NCI-H226 (cell line): ENCODE data around the gene PLCXD3.
"Not testable (repeated sequence)": the region's sequence is repeated elsewhere in the genome, so short reads cannot be mapped to it uniquely, and the experiment has no call there.

ENCODE experiments used
- DNase-seq: peaks from one replicate; pipeline ENCODE4 v3.0.0-alpha.2; 2015

PLCXD3 gene

GRCh38 chr5:41482715-41483114 is 27.7 kb downstream of the PLCXD3 start:
- DNase-seq: no peak

- DNase-seq: no peak
Measured at GRCh38 chr5:41482173-41482572, 28.2 kb downstream of the PLCXD3 start.

DNA sequence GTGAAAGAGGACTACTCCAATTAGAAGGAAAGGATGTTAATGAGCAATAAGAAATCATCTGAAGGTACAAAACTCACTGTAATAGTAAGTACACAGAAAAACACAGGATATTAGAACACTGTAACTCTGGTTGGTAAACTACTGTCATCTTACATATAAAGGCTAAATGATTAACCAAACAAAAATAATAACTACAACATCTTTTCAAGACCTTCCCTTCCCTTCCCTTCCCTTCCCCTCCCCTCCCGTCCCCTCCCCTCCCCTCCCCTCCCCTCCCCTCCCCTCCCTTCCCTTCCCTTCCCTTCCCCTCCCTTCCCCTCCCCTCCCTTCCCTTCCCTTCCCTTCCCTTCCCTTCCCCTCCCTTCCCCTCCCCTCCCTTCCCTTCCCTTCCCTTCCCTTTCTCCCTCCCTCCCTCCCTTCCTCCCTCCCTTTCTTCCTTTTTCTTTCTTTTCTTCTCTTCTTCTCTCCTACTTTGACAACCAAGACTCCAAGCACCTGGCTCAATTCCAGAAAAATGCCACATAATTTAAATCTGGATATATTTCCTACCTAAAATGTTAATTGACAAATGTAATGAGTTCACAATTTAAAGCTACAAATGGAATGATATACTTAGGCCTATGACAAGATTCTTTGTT is 38.7 kb downstream of the PLCXD3 start:
- not testable (repeated sequence) for DNase-seq

GRCh38 chr5:41465493-41466171 is 44.8 kb downstream of the PLCXD3 start:
- DNase-seq: no peak

DNA sequence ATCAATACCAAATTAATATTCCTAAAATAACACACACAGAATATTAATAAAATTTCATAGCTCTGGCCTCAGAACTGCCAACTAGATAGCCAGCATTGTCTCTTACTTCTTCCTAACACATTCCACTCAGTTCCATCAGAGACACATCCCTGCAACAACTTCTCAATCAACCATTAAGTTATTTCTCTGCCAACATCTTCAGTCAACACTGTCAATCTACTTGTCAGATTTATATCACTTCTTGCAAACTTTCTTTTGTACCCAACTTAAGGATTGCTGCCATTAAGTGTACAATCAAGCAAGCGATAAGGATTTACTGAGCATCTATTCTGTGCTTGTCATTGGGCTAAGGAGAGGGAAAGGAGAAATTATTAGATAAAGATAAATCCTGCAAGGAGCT is 50.8 kb downstream of the PLCXD3 start:
- DNase-seq: no peak

DNA sequence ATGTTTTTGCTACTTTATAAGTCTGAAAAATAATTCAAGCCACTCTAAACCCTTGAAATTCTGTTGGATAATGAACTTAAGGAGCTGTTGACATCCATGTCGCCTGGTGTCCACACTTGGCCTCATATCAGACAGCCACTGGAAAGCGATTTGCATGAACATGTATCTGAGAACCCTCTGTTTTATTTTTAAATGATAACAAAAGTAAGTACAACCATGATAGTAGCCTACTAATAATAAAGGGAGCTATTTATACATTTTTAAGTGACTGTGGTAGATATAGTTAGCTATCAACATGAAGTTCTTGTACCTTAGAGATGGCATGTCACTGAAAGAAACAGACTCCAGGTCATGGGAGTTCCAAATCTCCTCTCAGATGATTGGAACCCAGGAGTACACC is 53.3 kb downstream of the PLCXD3 start:
- no peak for DNase-seq

DNA sequence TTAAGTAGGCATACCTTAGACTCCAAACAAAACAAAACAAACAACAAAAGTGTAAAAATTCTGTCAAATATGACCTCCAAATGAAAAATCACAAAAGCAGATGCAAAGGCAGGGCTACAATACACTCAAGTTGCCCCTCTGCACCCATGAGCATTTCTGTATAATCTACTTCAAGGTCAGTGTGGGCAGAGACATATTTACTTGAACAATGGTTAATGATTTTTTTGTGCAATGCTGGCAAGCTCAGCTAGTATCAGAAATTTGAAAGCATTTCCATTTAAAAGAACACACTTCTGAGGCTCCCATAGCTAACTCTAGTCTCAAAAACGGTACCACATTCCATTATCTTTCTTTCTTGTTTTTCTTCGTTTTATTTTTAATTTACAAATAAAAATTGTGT is 57.9 kb downstream of the PLCXD3 start:
- DNase-seq: no peak

DNA sequence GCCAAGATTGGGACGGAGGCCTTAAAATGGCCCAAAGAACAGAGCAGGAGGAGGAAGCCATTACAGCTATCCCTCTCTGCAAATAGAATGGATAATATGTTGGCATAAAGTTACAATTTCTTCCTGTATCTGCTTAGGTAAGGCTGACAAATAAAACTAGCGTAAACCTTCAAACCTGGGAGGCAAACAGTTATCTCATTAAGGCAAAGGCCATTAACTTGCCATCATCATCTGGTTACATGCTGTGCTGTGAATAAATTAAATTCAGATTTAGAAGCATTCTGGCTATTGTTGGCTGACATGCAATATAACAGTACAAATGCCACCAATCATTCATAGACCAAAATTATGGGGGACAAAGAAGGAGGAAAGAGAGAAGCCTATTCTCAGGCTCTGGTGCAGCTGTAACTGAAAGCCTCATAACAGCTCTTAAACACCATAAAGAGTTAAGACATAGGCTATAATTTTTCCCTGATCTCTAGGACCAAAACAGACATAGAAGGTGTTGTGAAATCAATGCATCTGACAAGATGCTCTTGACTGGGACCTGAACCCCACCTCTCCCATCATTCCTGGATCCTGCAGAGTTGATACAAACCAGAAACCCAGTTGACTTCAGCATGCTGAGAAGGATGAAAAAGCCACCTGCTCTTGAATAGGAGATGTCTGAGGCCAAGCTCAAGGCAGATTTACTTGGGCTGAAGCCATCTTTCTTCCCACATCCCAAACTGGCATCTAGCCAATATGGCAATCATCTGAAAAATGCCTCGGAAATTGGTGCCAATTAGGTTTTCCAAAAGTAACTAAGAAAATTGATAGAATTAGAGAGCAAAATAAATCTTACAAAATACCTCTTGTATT is 62.5 kb downstream of the PLCXD3 start:
- DNase-seq: no peak

DNA sequence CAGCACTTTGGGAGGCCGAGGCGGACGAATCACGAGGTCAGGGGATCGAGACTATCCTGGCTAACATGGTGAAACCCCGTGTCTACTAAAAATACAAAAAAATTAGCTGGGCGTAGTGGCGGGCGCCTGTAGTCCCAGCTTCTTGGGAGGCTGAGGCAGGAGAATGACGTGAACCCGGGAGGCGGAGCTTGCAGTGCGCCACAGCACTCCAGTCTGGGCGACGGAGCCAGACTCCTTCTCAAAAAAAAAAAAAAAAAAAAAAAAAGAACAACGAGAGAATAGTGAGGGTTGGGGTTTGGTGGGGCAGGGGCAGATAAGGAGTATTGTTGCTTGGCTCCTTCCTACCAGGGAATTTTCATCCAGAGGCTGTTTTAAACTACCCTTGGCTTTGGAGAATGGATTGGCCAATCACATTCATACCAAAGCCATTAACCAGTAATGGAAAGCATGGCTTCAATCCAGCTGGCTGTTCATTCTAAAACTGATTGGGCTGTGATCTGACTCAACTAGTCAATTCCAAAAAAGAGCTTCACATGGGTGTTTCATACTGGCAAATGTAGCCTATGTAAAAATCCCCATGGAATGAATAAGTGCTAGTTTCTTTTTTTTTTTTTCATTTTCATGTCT is 64.4 kb downstream of the PLCXD3 start:
- DNase-seq: no peak

DNA sequence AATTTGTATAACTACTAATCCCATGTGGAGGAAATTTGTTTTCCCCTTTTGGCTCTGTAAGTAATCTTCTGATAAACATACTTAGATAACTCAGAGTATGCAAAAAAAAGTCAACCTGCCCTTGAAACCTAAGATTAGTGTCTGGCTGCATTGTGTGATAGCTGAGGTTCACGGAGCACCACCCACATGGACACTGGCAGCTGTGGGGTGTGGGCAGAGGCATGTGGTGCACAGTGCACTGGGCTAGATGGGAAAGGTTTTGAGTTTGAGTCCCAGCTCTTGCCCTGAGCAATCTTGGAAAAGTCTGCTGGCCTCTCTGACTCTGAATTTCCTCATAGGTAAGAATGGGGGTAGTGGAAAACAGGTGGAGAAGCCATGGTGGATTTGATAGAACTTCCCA is 75.1 kb downstream of the PLCXD3 start:
- DNase-seq: no peak

- no peak for DNase-seq
Measured at GRCh38 chr5:41433552-41434181, 76.7 kb downstream of the PLCXD3 start.

GRCh38 chr5:41432481-41433253 is 77.7 kb downstream of the PLCXD3 start:
- DNase-seq: no peak

DNA sequence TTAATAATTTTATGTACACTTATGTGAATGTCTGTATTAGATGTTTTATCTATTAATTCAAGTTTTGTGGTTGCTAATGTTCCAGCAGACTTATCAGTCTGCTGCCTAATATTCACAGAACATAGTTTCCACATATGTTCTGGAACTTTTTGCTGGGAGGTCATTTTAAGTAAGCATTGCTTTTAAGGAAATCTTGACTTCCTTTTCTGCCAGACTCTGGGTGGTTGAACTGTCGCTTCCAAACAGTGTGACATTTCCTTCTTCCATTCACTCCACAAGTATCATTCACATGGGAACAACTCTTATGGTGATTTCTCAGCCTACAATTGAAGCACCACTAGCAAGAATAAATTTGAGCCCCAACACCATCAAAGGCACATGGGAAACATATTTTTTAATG is 82.9 kb downstream of the PLCXD3 start:
- no peak for DNase-seq

GRCh38 chr5:41425736-41426135 is 84.7 kb downstream of the PLCXD3 start:
- no peak for DNase-seq

DNA sequence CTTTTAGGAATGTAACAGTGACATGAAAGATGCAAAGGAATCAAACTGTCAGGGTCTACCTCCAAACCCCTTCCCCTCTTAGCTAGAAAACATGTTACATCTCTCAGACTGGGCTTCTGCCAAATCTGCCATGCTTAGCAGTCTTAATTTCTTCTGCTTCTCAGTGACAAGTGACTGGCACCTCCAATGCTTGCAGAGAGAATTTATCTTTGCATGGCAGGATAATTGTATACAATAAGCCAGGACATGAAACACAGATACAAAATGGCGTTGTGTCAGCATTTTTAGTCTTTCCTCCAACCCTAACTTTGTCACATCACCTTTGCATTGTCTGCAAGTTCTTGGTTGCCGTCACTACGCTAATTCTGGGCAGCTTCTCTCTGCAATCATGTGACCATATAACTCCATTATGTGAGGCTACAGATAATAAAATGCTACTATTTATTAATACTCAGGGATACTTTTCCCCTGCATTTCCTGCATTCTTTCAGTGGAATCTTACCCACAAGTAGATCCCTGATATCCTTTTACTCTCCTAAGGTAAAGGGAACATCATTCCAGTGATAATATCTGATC is 89.8 kb downstream of the PLCXD3 start:
- no peak for DNase-seq

- DNase-seq: peak; percentile 18
Measured at GRCh38 chr5:41418220-41419031, 92.0 kb downstream of the PLCXD3 start.

DNA sequence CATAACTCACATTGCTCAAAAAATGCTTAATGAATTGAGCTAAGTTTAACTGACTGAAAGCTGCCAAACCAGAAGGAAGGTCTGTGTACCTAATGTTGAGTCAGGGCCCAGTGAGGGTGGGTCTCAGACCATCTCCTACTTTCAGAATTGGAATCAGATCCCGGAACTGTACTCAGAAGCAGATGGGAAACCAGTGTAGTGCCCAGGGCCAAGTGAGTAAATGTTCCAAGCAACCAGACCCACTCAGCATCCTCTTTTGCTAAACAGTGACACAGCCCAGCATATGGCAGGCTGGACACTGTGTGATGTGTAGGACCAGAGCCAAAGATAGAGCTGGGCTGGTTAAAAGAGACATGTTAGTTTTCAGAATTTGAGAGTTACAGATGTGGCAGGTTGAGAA is 94.1 kb downstream of the PLCXD3 start:
- no peak for DNase-seq

DNA sequence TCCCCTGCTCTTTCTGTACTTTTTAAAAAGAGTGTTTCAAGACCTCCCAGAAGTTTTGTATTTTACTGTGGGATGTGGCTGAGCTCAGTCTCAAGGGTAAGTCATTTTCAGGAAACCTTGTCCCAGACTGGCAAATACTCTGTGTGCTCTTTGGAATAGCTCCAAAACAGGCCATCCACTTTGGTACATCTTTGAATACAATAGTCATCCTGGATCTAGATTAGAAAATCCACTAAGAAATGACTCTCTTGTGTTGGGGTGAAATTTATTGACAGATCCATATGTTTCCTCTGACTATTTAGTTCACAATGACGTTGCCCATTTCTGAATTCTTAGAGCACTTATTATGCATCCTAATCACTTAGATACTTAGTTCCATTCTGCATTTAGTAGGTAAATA is 95.2 kb downstream of the PLCXD3 start:
- peak; percentile 27 for DNase-seq

- DNase-seq: peak; percentile 86
Measured at GRCh38 chr5:41414598-41414997, 95.8 kb downstream of the PLCXD3 start.

- no peak for DNase-seq
Measured at GRCh38 chr5:41413074-41413473, 97.3 kb downstream of the PLCXD3 start.

GRCh38 chr5:41412496-41412895 is 97.9 kb downstream of the PLCXD3 start:
- no peak for DNase-seq
